ENCODE data around the gene NPPA. TPM values are rescaled to one million over a fixed set of nuclear protein-coding genes. Genes with fewer than 3 reads are reported as not detected.
"Not testable (repeated sequence)": the region's sequence is repeated elsewhere in the genome, so short reads cannot be mapped to it uniquely, and the experiment has no call there.

Gene NPPA
- total RNA-seq (2021) = not detected in 2 replicates
- not detected for Bru-seq, nascent RNA
- BruChase-seq, experiment 1, labeled RNA remaining after a 2-hour chase = not detected
- BruChase-seq, experiment 2, labeled RNA remaining after a 6-hour chase = not detected
- long read RNA-seq, partial matches to known transcripts = 0 of 1 reads
- long read RNA-seq, other reads (novel, unspliced or antisense) = 1 of 1 reads

DNA sequence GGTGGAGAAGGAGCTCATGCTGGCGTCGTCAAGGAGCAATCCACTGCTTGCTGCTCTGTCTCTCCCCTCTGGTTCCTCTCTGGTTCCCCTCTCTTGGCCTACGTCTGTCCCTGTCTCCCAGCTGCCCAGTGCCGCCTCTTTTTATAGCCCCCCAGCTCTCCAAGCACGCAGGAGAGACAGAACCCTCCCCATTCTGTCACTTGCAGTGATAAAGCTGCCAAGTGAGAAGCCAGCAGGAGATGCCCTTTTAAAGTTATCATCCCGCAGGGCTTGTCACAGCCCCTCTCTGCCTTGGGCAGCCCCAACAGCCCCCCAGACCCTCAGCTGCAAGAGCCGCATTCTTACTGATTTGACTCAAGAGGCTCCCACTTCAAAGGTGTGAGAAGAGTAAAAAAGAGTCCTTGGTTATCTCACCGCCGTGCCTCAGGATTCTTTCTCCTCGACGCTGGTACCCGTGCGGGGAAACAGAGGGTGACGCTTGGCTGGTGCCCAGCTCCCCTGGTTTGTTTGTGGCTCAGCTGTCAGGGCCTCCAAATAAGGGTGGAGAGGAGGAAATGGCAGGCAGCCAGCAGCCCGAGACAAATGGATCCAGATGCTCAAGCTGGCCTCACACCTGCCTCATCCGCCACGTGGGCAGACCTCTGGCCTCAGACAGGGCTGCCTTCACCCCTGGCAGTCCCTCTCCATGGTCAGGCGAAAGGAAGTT, at the start of gene NPPA:
TSS of gene NPPA (minus strand) at position 117 of the 706 bp plus-strand sequence. CDS start at position 18, 99 bp downstream.
- POLR2A ChIA-PET (ENCODE audit: unreplicated experiment) = no interaction called here
- Histone ChIP-seq H3K27ac (no peak within 1 kb of the TSS), H3K4me3 (no peak within 1 kb of the TSS), H3K27me3 (ENCODE audit: insufficient read depth, low read depth) (peaks cover 23% of the 10 kb centered on the region), H4K20me1 (ENCODE audit: insufficient read depth) (no peaks in the 10 kb centered on the region), H3K79me2 (ENCODE audit: low read depth) (no peaks in the 10 kb centered on the region), H3K4me1 (replicated peaks; ENCODE audit: insufficient read depth) (no peaks in the 10 kb centered on the region), H3F3A (ENCODE audit: insufficient read depth, low read depth) (no peaks in the 10 kb centered on the region), H3K4me2 (no peak within 1 kb of the TSS), H2AFZ (no peak within 1 kb of the TSS), H3K9me2 (ENCODE audit: insufficient read depth) (no peaks in the 10 kb centered on the region), H3K36me3 (ENCODE audit: low read depth) (no peaks in the 10 kb centered on the region), H3K9me3 (ENCODE audit: insufficient read depth, low read depth) (no peaks in the 10 kb centered on the region)
- CTCF ChIA-PET = no interaction called here
- DNase-seq = no peak
- TF ChIP-seq, protein P1, sequence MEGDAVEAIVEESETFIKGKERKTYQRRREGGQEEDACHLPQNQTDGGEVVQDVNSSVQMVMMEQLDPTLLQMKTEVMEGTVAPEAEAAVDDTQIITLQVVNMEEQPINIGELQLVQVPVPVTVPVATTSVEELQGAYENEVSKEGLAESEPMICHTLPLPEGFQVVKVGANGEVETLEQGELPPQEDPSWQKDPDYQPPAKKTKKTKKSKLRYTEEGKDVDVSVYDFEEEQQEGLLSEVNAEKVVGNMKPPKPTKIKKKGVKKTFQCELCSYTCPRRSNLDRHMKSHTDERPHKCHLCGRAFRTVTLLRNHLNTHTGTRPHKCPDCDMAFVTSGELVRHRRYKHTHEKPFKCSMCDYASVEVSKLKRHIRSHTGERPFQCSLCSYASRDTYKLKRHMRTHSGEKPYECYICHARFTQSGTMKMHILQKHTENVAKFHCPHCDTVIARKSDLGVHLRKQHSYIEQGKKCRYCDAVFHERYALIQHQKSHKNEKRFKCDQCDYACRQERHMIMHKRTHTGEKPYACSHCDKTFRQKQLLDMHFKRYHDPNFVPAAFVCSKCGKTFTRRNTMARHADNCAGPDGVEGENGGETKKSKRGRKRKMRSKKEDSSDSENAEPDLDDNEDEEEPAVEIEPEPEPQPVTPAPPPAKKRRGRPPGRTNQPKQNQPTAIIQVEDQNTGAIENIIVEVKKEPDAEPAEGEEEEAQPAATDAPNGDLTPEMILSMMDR (conservative IDR thresholded peaks at IDR 0.05) = no peak
- no peak for TF ChIP-seq EZH2 (IDR thresholded peaks at IDR 0.05; ENCODE audit: low read depth)
- BruUV-seq (replicated peaks) = no TSS peak
- intact Hi-C loops (cut with micrococcal nuclease; ENCODE audit: unreplicated experiment) = no loop called here

DNA sequence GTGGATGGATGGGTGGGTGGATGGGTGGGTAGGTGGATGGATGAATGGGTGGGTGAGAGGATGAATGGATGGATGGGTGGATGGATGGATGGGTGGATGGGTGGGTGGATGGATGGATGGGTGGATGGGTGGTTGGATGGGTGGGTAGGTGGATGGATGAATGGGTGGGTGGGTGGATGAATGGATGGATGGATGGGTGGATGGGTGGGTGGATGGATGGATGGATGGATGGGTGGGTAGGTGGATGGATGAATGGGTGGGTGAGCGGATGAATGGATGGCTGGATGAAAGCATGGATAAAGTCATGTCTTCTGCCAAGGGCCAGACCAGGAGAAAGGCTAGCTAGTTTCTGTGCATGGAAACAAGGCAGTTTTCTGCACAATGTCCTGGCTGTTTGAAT, 46.9 kb upstream of the NPPA start:
- H3K4me1 ChIP-seq (replicated peaks; ENCODE audit: insufficient read depth); H3K4me3 ChIP-seq; DNase-seq; BruUV-seq (replicated peaks); H3K9me2 ChIP-seq (ENCODE audit: insufficient read depth); H3K27me3 ChIP-seq (ENCODE audit: insufficient read depth, low read depth); H2AFZ ChIP-seq; H3K27ac ChIP-seq; H3K4me2 ChIP-seq; H3K36me3 ChIP-seq (ENCODE audit: low read depth); H3K79me2 ChIP-seq (ENCODE audit: low read depth); H3F3A ChIP-seq (ENCODE audit: insufficient read depth, low read depth); POLR2A ChIA-PET (ENCODE audit: unreplicated experiment); H3K9me3 ChIP-seq (ENCODE audit: insufficient read depth, low read depth); H4K20me1 ChIP-seq (ENCODE audit: insufficient read depth): not testable (repeated sequence)
- CTCF ChIA-PET = interaction anchor here (0.6 kb wide), 1 partner anchor 174 kb away, joined by 3 read pairs; no protein-coding TSS in a partner anchor
- intact Hi-C loops (cut with micrococcal nuclease; ENCODE audit: unreplicated experiment) = loop anchor here (1.0 to 10.0 kb wide), 2 partner anchors 56 to 160 kb away; partner anchors contain the start of gene AGTRAP

DNA sequence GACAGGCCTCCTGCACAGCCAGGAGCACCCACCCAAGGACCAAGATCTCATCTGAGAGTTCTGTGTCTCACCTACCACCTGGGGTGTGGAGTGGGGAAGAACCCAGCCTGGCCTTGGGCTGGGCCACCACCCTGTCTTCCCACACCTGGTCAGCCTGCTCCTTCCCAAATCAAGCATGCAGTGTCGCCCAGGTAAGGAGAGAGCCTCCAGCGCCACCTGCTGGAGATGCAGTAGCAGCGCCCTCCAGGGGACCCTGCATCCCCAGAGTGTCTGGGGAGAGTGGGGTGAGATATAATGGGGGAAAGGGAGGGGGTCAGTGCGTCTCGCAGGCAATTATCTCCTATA, 46.3 kb upstream of the NPPA start:
- Histone ChIP-seq H4K20me1 (ENCODE audit: insufficient read depth) (no peaks in the 10 kb centered on the region), H3K4me1 (replicated peaks; ENCODE audit: insufficient read depth) (no peaks in the 10 kb centered on the region), H3K9me3 (ENCODE audit: insufficient read depth, low read depth) (no peaks in the 10 kb centered on the region), H3K4me3 (no peak overlapping the region), H3K79me2 (ENCODE audit: low read depth) (no peaks in the 10 kb centered on the region), H3K27me3 (ENCODE audit: insufficient read depth, low read depth) (no peaks in the 10 kb centered on the region), H2AFZ (no peak overlapping the region), H3K27ac (no peak overlapping the region), H3K4me2 (no peak overlapping the region), H3K9me2 (ENCODE audit: insufficient read depth) (no peaks in the 10 kb centered on the region), H3F3A (ENCODE audit: insufficient read depth, low read depth) (no peaks in the 10 kb centered on the region), H3K36me3 (ENCODE audit: low read depth) (no peaks in the 10 kb centered on the region)
- peak; percentile 38 to 68 for DNase-seq
- TF ChIP-seq EZH2 (IDR thresholded peaks at IDR 0.05; ENCODE audit: low read depth) = no peak
- TF ChIP-seq, protein P1 (conservative IDR thresholded peaks at IDR 0.05) = peak; percentile 88
- intact Hi-C loops (cut with micrococcal nuclease; ENCODE audit: unreplicated experiment) = loop anchor here (1.0 to 10.0 kb wide), 2 partner anchors 56 to 159 kb away; partner anchors contain the start of gene AGTRAP
- ChIA-PET POLR2A (ENCODE audit: unreplicated experiment) (no interaction called here), CTCF (interaction anchor here (0.6 kb wide), 1 partner anchor 174 kb away, joined by 3 read pairs; no protein-coding TSS in a partner anchor)
- BruUV-seq (replicated peaks) = no TSS peak
